Measurements from ENCODE around the gene BGN.

BGN gene

DNA sequence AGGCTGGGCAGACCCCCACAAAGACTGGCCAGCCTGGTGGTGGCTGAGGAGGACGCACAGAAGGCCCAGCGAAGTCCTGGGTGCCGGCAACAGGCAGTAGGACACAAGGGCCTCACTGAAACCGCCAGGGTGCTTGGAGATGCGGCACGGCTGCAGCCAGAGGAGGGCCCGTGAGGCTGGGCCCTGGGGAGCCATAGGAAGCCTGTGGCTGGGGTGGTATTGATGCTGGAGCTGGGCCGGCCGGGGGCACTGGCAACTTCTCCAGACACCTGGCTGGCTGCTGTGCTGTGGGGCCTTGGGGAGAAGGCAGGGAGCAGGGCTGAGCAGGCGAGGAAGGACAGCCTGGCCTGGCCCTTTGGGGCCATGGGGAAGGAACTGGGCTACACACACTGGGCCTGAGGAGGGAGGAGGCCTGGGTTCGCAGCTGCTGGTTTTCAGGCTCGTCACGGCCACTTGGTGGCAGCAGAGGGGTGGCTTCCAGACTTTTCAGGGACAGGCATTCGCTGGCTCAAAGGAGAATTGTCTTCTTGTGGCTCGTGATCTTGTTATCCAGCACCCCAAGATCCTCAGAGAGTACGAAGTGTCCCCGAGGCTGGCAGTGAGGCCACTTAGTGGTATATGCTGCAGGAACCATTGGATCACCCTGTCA is 59.9 kb downstream of the BGN start:
- CTCF ChIA-PET, result interaction anchor here (0.8 to 5.6 kb wide), 18 partner anchors 8 to 116 kb away, joined by 3 to 35 read pairs (median 4); partner anchors contain the start of gene DUSP9
- POLR2A ChIA-PET, result no interaction called here
- peak; percentile 71 for DNase-seq (ENCODE audit: extremely low spot score)
- TF ChIP-seq, protein P1, sequence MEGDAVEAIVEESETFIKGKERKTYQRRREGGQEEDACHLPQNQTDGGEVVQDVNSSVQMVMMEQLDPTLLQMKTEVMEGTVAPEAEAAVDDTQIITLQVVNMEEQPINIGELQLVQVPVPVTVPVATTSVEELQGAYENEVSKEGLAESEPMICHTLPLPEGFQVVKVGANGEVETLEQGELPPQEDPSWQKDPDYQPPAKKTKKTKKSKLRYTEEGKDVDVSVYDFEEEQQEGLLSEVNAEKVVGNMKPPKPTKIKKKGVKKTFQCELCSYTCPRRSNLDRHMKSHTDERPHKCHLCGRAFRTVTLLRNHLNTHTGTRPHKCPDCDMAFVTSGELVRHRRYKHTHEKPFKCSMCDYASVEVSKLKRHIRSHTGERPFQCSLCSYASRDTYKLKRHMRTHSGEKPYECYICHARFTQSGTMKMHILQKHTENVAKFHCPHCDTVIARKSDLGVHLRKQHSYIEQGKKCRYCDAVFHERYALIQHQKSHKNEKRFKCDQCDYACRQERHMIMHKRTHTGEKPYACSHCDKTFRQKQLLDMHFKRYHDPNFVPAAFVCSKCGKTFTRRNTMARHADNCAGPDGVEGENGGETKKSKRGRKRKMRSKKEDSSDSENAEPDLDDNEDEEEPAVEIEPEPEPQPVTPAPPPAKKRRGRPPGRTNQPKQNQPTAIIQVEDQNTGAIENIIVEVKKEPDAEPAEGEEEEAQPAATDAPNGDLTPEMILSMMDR (IDR thresholded peaks at IDR 0.05; ENCODE audit: control extremely low read depth, extremely low read depth, low read depth, missing control alignments), result peak; percentile 70

DNA sequence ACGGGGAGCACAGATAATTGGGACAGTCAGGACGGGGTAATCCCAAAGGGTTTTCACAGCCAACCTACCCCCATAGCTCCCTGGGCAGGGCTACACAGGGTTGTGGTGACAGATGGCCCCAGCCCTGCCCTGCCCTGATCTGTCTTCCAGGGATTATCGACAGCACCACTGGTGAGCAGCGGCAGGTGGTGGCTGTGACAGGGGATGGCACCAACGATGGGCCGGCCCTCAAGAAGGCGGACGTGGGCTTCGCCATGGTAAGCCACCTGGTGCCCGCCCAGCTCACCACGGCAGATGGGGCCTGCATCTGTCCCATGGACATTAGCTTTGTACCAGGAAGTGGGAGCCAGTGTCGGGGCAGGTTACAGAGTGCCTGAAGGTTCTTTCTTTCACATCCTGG is 62.0 kb downstream of the BGN start:
- DNase-seq (ENCODE audit: extremely low spot score), result no peak
- ChIA-PET CTCF (interaction anchor here (1.0 to 5.6 kb wide), 6 partner anchors 9 to 111 kb away, joined by 3 to 35 read pairs (median 4); partner anchors contain the start of gene DUSP9), POLR2A (no interaction called here)
- TF ChIP-seq, protein P1 (IDR thresholded peaks at IDR 0.05; ENCODE audit: control extremely low read depth, extremely low read depth, low read depth, missing control alignments), result no peak

- no peak for DNase-seq (ENCODE audit: extremely low spot score)
- ChIA-PET POLR2A (no interaction called here), CTCF (interaction anchor here (1.1 to 5.6 kb wide), 2 partner anchors 99 to 110 kb away, joined by 3 to 28 read pairs; no protein-coding TSS in a partner anchor)
- TF ChIP-seq, protein P1 (IDR thresholded peaks at IDR 0.05; ENCODE audit: control extremely low read depth, extremely low read depth, low read depth, missing control alignments), result no peak
Measured at GRCh38 chrX:153557618-153558355, 63.0 kb downstream of the BGN start.

Data from GM10248 (cell line).